Right lobe of liver (tissue), 6 donors: ENCODE results near the gene TMEM271. TPM values are rescaled to one million over a fixed set of nuclear protein-coding genes. Genes with fewer than 3 reads are reported as not detected.
"Not testable (repeated sequence)": the region's sequence is repeated elsewhere in the genome, so short reads cannot be mapped to it uniquely, and the experiment has no call there.

Experiments
- ATAC-seq, 4 donors: fragments of 200-7000 bp; cut with Tn5 transposase; one replicate each; pipeline ENCODE4 v1.9.1; 2020; ENCODE audit warnings: mild to moderate bottlenecking in 4 of 4, moderate library complexity in 4 of 4
- DNase-seq, 3 donors: peaks; one replicate each; pipeline ENCODE4 v3.0.0-alpha.2; 2020
- H3K27ac ChIP-seq, 3 donors: fragments of 200-600 bp; one replicate each; pipeline ENCODE4 v1.8.0; 2022
- H3K27me3 ChIP-seq, 2 donors: fragments of 200-600 bp; one replicate each; pipeline ENCODE4 v1.8.0; 2022
- H3K36me3 ChIP-seq, 4 donors: fragments of 200-600 bp; sonication (generic) in 1 of 4; one replicate each; pipeline versions ENCODE4 v1.5.1 to v1.8.0; 2017 to 2022; ENCODE audit warnings: control low read depth in 1 of 4
- H3K4me1 ChIP-seq, 4 donors: fragments of 200-600 bp; sonication (generic) in 1 of 4; one replicate each; pipeline versions ENCODE4 v1.5.1 to v1.8.0; 2017 to 2022; ENCODE audit warnings: control low read depth in 1 of 4
- H3K4me3 ChIP-seq, 3 donors: fragments of 200-600 bp; one replicate each; pipeline ENCODE4 v1.8.0; 2022
- H3K9me3 ChIP-seq, 4 donors: fragments of 200-600 bp; sonication (generic) in 1 of 4; one replicate each; pipeline versions ENCODE4 v1.5.1 to v1.8.0; 2017 to 2022; ENCODE audit warnings: control low read depth in 1 of 4
- POLR2A ChIP-seq: fragments of 450-650 bp; IDR thresholded peaks from one replicate; pipeline ENCODE4 v1.6.1; 2017; ENCODE audit warnings: antibody characterized with exemption, mild to moderate bottlenecking
- WGBS: methylation state at CpG from one replicate; pipeline ENCODE4 v1.1.6; 2018; ENCODE audit warnings: low coverage, low lambda C conversion rate; ENCODE audit not compliant: insufficient coverage; ENCODE audit errors: missing lambda C conversion rate; 5-methylcytosine and 5-hydroxymethylcytosine counted together
- intact Hi-C, 2 donors: fragments of 100-400 bp; cut with DNase I; formaldehyde crosslinking; loops; one replicate each; pipeline versions ENCODE4 v1.11.2 to v1.14.1; 2022
- total RNA-seq, 6 experiments: library from RNA; depleted of rRNA in 2 of 6; stranded (reverse); fragments of >200 nt in 2 of 6; fragmentation: NEBNext Ultra II Directional in 3 of 6; extraction: Animal tissue kit (Norgen Biotek cat#: 25700) in 3 of 6; gene quantifications; one replicate each; pipeline versions ENCODE4 v1.1.0 to v1.2.4, GENCODE V29; 2016 to 2023
- TF ChIP-seq, protein P1 (sequence below), 4 donors: fragments of 200-600 bp in 3 of 4; fragments of 450-650 bp in 1 of 4; IDR thresholded peaks; one replicate each; pipeline versions ENCODE4 v1.5.1 to v1.8.0; 2016 to 2022; ENCODE audit warnings: antibody characterized with exemption in 4 of 4, mild to moderate bottlenecking in 2 of 4
- donor health status: DM: no; HTN: yes; CAD: no.
- donor health status: DM: no; HTN: no; CAD: no.
- donor health status: DM: no; HTN: no; CAD: no.
- donor health status: DM: no; HTN: yes; CAD: no.
- donor health status: DM: no; HTN: yes; CAD: no.

The TMEM271 gene
- total RNA-seq, 6 experiments from 2014 or later, result not detected

- H3K4me1 ChIP-seq, result no peaks in the 10 kb centered on the region
- intact Hi-C loops, result no loop called here
- ATAC-seq (no peak), DNase-seq (peak in 2 of 3 donors; percentile 22 to 38)
- no peak overlapping the region for H3K27ac ChIP-seq
- no peaks in the 10 kb centered on the region for H3K36me3 ChIP-seq
- H3K4me3 ChIP-seq, result no peak overlapping the region
- H3K9me3 ChIP-seq, result no peaks in the 10 kb centered on the region
- 80% methylated on average over 4 of the region's 14 CpGs for WGBS
- TF ChIP-seq POLR2A, result no peak
- TF ChIP-seq, protein P1, sequence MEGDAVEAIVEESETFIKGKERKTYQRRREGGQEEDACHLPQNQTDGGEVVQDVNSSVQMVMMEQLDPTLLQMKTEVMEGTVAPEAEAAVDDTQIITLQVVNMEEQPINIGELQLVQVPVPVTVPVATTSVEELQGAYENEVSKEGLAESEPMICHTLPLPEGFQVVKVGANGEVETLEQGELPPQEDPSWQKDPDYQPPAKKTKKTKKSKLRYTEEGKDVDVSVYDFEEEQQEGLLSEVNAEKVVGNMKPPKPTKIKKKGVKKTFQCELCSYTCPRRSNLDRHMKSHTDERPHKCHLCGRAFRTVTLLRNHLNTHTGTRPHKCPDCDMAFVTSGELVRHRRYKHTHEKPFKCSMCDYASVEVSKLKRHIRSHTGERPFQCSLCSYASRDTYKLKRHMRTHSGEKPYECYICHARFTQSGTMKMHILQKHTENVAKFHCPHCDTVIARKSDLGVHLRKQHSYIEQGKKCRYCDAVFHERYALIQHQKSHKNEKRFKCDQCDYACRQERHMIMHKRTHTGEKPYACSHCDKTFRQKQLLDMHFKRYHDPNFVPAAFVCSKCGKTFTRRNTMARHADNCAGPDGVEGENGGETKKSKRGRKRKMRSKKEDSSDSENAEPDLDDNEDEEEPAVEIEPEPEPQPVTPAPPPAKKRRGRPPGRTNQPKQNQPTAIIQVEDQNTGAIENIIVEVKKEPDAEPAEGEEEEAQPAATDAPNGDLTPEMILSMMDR (IDR thresholded peaks at IDR 0.05), result no peak
- H3K27me3 ChIP-seq, result no peaks in the 10 kb centered on the region
Measured at GRCh38 chr4:555566-556275, 20.4 kb downstream of the TMEM271 start.

DNA sequence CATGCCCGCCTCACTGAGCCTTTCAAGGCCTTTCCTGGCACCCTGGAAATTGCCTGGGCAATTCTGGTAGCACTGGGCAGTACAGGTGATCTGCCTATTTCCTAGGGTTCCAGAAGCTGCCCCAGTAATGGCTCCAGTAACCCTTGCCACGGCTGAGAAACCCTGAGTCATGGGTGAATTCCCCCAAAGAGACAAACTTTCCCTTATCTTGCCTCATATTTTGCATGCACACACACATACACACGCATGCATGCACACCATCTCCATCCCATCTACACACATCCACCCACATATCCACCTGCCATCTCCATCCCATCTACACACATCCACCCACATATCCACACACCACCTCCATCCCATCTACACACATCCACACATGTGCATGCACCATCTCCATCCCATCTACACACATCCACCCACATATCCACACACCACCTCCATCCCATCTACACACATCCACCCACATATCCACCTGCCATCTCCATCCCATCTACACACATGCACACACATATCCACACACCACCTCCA, 21.2 kb downstream of the TMEM271 start:
- H3K36me3 ChIP-seq, ATAC-seq, H3K9me3 ChIP-seq, H3K27ac ChIP-seq, H3K4me3 ChIP-seq, intact Hi-C loops, H3K4me1 ChIP-seq, H3K27me3 ChIP-seq: not testable (repeated sequence)
- DNase-seq, result peak in 1 of 3 donors; percentile 21
- 42% methylated on average over 3 of the region's 3 CpGs for WGBS

DNA sequence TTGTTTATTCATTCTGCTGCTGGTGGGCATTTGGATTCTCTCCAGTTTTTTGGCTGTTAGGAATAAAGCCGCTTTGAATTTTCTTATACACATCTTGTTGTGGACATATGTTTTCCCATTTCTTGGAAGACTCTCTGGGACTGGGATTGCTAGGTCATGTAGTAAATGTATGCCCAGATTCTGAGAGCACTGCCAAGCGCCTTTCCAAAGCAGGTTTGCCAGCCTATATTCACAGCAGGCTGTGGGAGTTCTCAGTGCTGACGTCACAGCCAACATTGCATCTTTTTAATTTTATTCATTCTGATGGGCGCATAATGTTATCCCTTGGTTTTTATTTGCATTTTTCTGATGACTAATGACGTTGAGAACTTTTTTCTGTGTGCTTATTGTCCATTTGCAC, 24.1 kb downstream of the TMEM271 start:
- no peaks in the 10 kb centered on the region for H3K36me3 ChIP-seq
- TF ChIP-seq POLR2A, result no peak
- TF ChIP-seq, protein P1 (IDR thresholded peaks at IDR 0.05), result no peak
- 54% methylated on average over 5 of the region's 5 CpGs for WGBS
- H3K27ac ChIP-seq, result no peak overlapping the region
- H3K27me3 ChIP-seq, result peaks cover 4 to 5% of the 10 kb centered on the region in 2 donors
- no peaks in the 10 kb centered on the region for H3K4me1 ChIP-seq
- DNase-seq (no peak), ATAC-seq (no peak)
- H3K4me3 ChIP-seq, result no peak overlapping the region
- H3K9me3 ChIP-seq, result no peaks in the 10 kb centered on the region
- intact Hi-C loops, result no loop called here

DNA sequence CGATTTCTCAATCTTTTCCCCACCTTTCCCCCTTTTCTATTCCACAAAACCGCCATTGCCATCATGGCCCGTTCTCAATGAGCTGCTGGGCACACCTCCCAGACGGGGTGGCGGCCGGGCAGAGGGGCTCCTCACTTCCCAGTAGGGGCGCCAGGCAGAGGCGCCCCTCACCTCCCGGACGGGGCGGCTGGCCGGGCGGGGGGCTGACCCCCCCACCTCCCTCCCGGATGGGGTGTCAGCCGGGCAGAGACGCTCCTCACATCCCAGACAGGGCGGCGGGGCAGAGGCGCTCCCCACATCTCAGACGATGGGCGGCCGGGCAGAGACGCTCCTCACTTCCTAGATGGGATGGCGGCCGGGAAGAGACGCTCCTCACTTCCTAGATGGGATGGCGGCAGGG, 25.8 kb downstream of the TMEM271 start:
- intact Hi-C loops, H3K36me3 ChIP-seq, ATAC-seq, DNase-seq, H3K27me3 ChIP-seq, H3K9me3 ChIP-seq, H3K4me1 ChIP-seq, H3K27ac ChIP-seq, H3K4me3 ChIP-seq: not testable (repeated sequence)
- WGBS, result 94% methylated on average over 10 of the region's 27 CpGs

DNA sequence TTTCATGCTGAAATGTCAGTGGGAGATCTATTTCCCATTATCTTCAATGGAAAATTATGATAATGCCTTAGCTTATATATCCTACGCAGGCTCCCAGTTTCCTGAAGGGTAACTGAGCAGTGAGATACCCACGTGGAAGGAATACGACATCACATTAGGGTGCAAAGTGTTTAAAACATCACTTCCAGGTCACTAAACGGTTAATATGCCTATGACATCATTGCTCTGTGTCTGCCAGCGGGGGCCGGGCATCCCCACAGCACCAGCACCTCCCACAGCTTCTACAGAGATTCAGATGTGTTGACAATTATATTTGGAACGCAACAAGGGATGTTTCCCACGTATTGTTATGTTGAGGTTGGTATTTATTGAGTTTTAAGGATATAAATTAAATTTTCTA, 27.1 kb downstream of the TMEM271 start:
- Histone ChIP-seq H3K27me3 (peaks cover 4 to 5% of the 10 kb centered on the region in 2 donors), H3K36me3 (no peaks in the 10 kb centered on the region), H3K4me1 (no peaks in the 10 kb centered on the region), H3K4me3 (no peak overlapping the region), H3K27ac (no peak overlapping the region), H3K9me3 (no peaks in the 10 kb centered on the region)
- ATAC-seq (no peak), DNase-seq (no peak)
- no peak for TF ChIP-seq POLR2A
- TF ChIP-seq, protein P1 (IDR thresholded peaks at IDR 0.05), result no peak
- 22% methylated on average over 8 of the region's 8 CpGs for whole genome bisulfite sequencing
- intact Hi-C loops, result no loop called here
